HFFc6 (cell line): Measurements from ENCODE around the gene PTGES. TPM values are rescaled to one million over a fixed set of nuclear protein-coding genes. Genes with fewer than 3 reads are reported as not detected.
"Not testable (repeated sequence)": the region's sequence is repeated elsewhere in the genome, so short reads cannot be mapped to it uniquely, and the experiment has no call there.

Experiments used
- DNase-seq: peaks from one replicate; pipeline ENCODE4 v3.0.0-alpha.2; 2018
- H3K27ac Mint-ChIP-seq: 2 replicates; pipeline ENCODE4 v1.8.0; 2020; ENCODE audit warnings: mild to moderate bottlenecking, mixed read lengths
- H3K27me3 Mint-ChIP-seq: 2 replicates; pipeline ENCODE4 v1.8.0; 2021; ENCODE audit warnings: mild to moderate bottlenecking, moderate library complexity, mixed read lengths; ENCODE audit not compliant: insufficient read depth
- H3K36me3 Mint-ChIP-seq: 2 replicates; pipeline ENCODE4 v1.8.0; 2021; ENCODE audit warnings: low read depth, mixed read lengths
- H3K4me1 Mint-ChIP-seq: 2 replicates; pipeline ENCODE4 v1.8.0; 2020; ENCODE audit warnings: low read depth, mixed read lengths
- H3K4me3 Mint-ChIP-seq: 2 replicates; pipeline ENCODE4 v1.8.0; 2020; ENCODE audit warnings: mild to moderate bottlenecking, moderate library complexity, mixed read lengths
- H3K9me3 Mint-ChIP-seq: 2 replicates; pipeline ENCODE4 v1.8.0; 2020; ENCODE audit warnings: mild to moderate bottlenecking, mixed read lengths
- total RNA-seq, 6 experiments: library from RNA; stranded (reverse); fragmentation: NEBNext Ultra II Directional; extraction: Animal tissue kit (Norgen Biotek cat#: 25700); gene quantifications; 2 replicates in 1 of 6; 3 replicates in 5 of 6; pipeline ENCODE4 v1.2.3, GENCODE V29; 2021
- TF ChIP-seq, protein P1 (sequence below): fragments of 200-600 bp; sonication (generic); IDR thresholded peaks from 2 replicates; pipeline ENCODE4 v1.5.0; 2021; ENCODE audit warnings: antibody characterized with exemption, mild to moderate bottlenecking

Gene PTGES
- total RNA-seq, 6 experiments from 2014 or later: 11.3 to 29.6 (median 26.0) TPM

DNA sequence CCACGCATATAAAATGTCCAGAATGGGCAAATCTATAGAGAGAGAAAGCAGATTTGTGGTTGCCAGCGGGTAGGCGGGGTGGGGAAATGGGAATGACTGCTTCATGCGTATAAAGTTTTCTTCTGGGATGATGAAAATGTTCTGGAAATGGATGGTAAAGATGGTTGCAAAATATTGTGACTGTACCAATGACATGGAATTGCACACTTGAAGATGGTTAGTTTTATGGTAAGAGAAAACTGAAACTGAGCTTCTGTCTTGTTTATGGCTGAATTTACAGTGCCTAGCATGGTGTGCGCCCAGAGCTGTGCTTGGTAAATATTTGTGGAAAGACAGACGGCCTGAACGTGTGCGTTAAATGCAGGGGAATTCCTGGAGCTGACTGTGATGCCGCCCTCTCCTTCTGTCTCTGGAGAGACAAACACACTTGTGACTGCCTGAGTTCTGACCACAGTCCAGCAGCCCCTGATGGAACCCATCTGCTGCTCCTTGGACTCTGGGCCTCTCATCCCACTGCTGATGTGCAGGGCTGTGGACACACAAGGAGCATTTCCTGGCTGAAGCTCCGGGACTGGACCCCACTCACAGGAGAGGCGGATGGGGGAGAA, 8.6 kb upstream of the PTGES start:
- no peak for DNase-seq
- no peaks in the 10 kb centered on the region for H3K36me3 Mint-ChIP-seq
- TF ChIP-seq, protein P1, sequence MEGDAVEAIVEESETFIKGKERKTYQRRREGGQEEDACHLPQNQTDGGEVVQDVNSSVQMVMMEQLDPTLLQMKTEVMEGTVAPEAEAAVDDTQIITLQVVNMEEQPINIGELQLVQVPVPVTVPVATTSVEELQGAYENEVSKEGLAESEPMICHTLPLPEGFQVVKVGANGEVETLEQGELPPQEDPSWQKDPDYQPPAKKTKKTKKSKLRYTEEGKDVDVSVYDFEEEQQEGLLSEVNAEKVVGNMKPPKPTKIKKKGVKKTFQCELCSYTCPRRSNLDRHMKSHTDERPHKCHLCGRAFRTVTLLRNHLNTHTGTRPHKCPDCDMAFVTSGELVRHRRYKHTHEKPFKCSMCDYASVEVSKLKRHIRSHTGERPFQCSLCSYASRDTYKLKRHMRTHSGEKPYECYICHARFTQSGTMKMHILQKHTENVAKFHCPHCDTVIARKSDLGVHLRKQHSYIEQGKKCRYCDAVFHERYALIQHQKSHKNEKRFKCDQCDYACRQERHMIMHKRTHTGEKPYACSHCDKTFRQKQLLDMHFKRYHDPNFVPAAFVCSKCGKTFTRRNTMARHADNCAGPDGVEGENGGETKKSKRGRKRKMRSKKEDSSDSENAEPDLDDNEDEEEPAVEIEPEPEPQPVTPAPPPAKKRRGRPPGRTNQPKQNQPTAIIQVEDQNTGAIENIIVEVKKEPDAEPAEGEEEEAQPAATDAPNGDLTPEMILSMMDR: no peak
- H3K4me3 Mint-ChIP-seq: peak overlapping the region; percentile 77
- H3K4me1 Mint-ChIP-seq: peaks cover 44% of the 10 kb centered on the region
- H3K27me3 Mint-ChIP-seq: peaks cover 5% of the 10 kb centered on the region
- no peaks in the 10 kb centered on the region for H3K9me3 Mint-ChIP-seq
- peak overlapping the region; percentile 99 for H3K27ac Mint-ChIP-seq

DNA sequence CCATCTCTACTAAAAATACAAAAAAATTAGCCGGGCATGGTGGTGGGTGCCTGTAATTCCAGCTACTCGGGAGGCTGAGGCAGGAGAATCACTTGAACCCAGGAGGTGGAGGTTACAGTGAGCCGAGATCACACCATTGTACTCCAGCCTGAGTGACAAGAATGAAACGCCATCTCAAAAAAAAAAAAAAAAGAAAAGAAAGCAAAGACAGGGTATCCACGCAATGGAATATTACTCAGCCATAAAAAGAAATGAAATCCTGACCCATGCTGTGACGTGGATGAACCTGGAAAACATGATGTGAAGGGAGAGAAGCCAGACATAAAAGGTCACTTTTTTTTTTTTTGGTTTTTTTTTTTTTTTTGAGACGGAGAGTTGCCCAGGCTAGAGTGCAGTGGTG, 7.9 kb upstream of the PTGES start:
- Mint-ChIP-seq H3K4me1 (peaks cover 44% of the 10 kb centered on the region), H3K4me3 (peak overlapping the region; percentile 77)
- DNase-seq, H3K36me3 Mint-ChIP-seq, H3K27me3 Mint-ChIP-seq, H3K9me3 Mint-ChIP-seq, H3K27ac Mint-ChIP-seq: not testable (repeated sequence)

DNA sequence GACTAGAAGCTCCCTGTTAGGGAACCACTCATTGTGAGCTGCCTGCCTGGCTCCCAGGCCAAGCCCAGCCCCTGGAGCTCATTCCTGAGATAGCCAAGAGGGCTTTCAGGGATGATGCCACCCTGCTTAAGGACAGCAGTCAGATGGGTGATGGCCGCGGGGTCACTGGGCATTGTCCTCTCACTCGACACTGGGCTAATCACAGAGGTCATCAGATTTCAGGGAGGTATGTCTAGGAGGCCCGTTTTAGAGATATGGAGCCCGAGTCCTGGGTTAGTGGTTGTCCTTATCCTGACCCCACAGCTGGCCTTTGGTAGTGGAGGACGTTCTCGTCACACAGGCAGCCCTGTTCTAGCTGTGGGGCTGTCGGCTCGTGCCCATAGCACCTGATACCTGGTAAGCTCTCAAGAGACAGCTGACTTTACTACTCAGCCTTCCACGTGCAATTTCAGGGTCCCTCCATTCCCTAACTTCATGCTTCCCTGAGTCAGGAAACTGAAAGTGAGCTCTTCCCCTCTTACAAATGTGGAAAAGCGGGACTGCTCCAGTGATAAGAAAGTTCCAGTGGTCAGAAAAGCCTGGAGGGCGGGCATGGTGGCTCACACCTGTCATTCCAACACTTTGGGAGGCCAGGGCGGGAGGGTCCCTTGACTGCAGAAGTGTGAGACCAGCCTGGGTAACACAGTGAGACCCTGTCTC, 7.1 kb upstream of the PTGES start:
- no peak for DNase-seq
- peaks cover 44% of the 10 kb centered on the region for H3K4me1 Mint-ChIP-seq
- no peak overlapping the region for H3K27ac Mint-ChIP-seq
- TF ChIP-seq, protein P1: no peak
- H3K4me3 Mint-ChIP-seq: no peak overlapping the region
- no peaks in the 10 kb centered on the region for H3K36me3 Mint-ChIP-seq
- H3K9me3 Mint-ChIP-seq: no peaks in the 10 kb centered on the region
- peaks cover 5% of the 10 kb centered on the region for H3K27me3 Mint-ChIP-seq

GRCh38 chr9:129759319-129759718, 6.5 kb upstream of the PTGES start:
- Mint-ChIP-seq H3K27me3 (peaks cover 5% of the 10 kb centered on the region), H3K9me3 (no peaks in the 10 kb centered on the region), H3K27ac (0 out of 2 replicates have a peak overlapping the region, but pooled peaks have one; percentile 18), H3K36me3 (no peaks in the 10 kb centered on the region), H3K4me3 (no peak overlapping the region), H3K4me1 (peaks cover 44% of the 10 kb centered on the region)
- no peak for DNase-seq
- TF ChIP-seq, protein P1: no peak

GRCh38 chr9:129757045-129757444, 4.2 kb upstream of the PTGES start:
- TF ChIP-seq, protein P1: no peak
- Mint-ChIP-seq H3K9me3 (no peaks in the 10 kb centered on the region), H3K4me3 (no peak overlapping the region), H3K27me3 (peaks cover 5% of the 10 kb centered on the region), H3K36me3 (no peaks in the 10 kb centered on the region), H3K4me1 (peaks cover 45% of the 10 kb centered on the region), H3K27ac (no peak overlapping the region)
- DNase-seq: no peak

DNA sequence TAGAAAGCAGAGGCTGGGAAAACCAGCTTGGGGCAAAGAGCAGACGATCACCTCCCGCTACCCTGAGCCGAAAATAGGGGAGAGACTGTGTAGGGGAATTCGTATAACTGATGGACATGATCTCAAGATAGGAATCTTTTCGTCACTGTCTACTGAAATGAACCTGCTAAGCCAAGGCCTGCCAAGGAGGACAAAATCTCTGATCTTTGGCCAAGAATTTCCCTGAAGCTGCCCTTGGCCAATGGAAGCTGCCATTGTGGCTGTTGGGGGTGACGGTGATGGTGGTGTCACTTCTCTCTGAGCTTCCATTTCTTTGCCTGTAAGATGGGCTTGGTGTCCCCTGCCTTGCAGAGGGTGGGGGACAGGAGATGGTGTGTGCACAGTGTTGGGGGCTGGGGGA, 3.3 kb upstream of the PTGES start:
- Mint-ChIP-seq H3K4me3 (no peak overlapping the region), H3K27me3 (peaks cover 5% of the 10 kb centered on the region), H3K9me3 (no peaks in the 10 kb centered on the region), H3K36me3 (no peaks in the 10 kb centered on the region), H3K27ac (no peak overlapping the region), H3K4me1 (peaks cover 43% of the 10 kb centered on the region)
- no peak for DNase-seq
- TF ChIP-seq, protein P1: no peak
